Psoas muscle (tissue), 8 donors: ENCODE data around the gene CAMTA1. TPM values are rescaled to one million over a fixed set of nuclear protein-coding genes. Genes with fewer than 3 reads are reported as not detected.

Experiments used
- ATAC-seq, 4 donors: fragments of 200-7000 bp; cut with Tn5 transposase; one replicate each; pipeline ENCODE4 v1.9.1; 2020; ENCODE audit warnings: moderate library complexity in 3 of 4, mild to moderate bottlenecking in 2 of 4
- DNase-seq, 2 donors: peaks; one replicate each; pipeline ENCODE4 v3.0.0-alpha.2; 2020
- H3K27ac ChIP-seq: fragments of 200-600 bp; one replicate; pipeline ENCODE4 v1.8.0; 2022
- H3K27me3 ChIP-seq, 3 donors: fragments of 200-600 bp in 1 of 3; one replicate each; pipeline versions ENCODE4 v1.6.1 to v1.8.0; 2013 to 2022; ENCODE audit warnings: low read length in 2 of 3, mild to moderate bottlenecking in 2 of 3, moderate library complexity in 1 of 3; ENCODE audit not compliant: insufficient read depth in 3 of 3
- H3K36me3 ChIP-seq, 2 donors: fragments of 200-600 bp in 1 of 2; one replicate each; pipeline versions ENCODE4 v1.6.1 to v1.8.0; 2013 to 2022; ENCODE audit warnings: low read depth in 1 of 2, mild to moderate bottlenecking in 1 of 2, moderate library complexity in 1 of 2; ENCODE audit not compliant: insufficient read depth in 1 of 2
- H3K4me1 ChIP-seq: fragments of 200-600 bp; one replicate; pipeline ENCODE4 v1.8.0; 2022
- H3K4me3 ChIP-seq: fragments of 200-600 bp; one replicate; pipeline ENCODE4 v1.8.0; 2022; ENCODE audit warnings: mild to moderate bottlenecking
- H3K9me3 ChIP-seq: fragments of 200-600 bp; one replicate; pipeline ENCODE4 v1.8.0; 2022
- WGBS, 3 donors: extraction: QIAGEN DNeasy Blood & Tissue Kit; methylation state at CpG; one replicate each; pipeline versions ENCODE4 v1.1.6 to v1.1.7; 2013; 5-methylcytosine and 5-hydroxymethylcytosine counted together
- intact Hi-C, 2 donors: fragments of 100-400 bp; cut with DNase I; formaldehyde crosslinking; loops; one replicate each; pipeline versions ENCODE4 v1.11.0 to v1.14.2; 2022
- polyA plus RNA-seq, 3 donors: library from polyadenylated mRNA; stranded (reverse); fragments of 200-250 nt; gene quantifications; one replicate each; pipeline ENCODE4 v1.2.3, GENCODE V29; 2013
- total RNA-seq, 4 donors: library from RNA; stranded (reverse); fragmentation: NEBNext Ultra II Directional in 2 of 4; extraction: Animal tissue kit (Norgen Biotek cat#: 25700) in 2 of 4; gene quantifications; one replicate each; pipeline versions ENCODE4 v1.2.1 to v1.2.4, GENCODE V29; 2021 to 2023
- TF ChIP-seq, protein P1 (sequence below): fragments of 200-600 bp; IDR thresholded peaks from one replicate; pipeline ENCODE4 v1.8.0; 2022; ENCODE audit warnings: antibody characterized with exemption
- donor health status: healthy with polysubstance abuse.
- donor health status: DM: no; HTN: no; CAD: no; lungs with moderate emphysema.
- donor health status: Bipolar disorder and iron deficiency.
- donor health status: healthy.
- donor health status: DM: yes; HTN: yes; CAD: no.
- donor health status: DM: no; HTN: no; CAD: no.
- donor health status: DM: no; HTN: no; CAD: no.
- donor health status: DM: yes; HTN: yes; CAD: no.

CAMTA1 gene
- total and polyA plus RNA-seq, 7 donors, result 64.6 to 206 (median 76.5) TPM

DNA sequence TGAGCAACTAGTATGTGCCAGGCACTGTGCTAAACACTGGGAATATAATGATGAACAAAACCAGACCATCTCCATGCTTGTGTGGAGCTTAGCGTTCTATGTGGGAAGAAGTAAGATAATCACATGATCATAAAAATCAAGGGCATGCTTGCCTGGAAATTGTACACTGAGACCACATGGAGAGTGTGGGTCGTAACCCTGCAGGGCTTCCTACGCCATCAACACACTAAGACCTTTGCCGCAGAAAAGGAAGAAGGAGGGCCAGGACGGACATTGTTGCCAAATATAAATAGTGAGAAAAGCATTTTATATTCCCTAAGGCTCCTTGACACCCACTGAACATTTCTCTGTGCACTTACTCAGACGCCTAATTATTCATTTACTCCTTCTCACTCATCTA is 597.7 kb downstream of the CAMTA1 start:
- no peak for ATAC-seq
- 81 to 89% (median 88%) methylated on average over 6 of the region's 6 CpGs for WGBS, 3 donors
- H3K27ac ChIP-seq, result no peak overlapping the region
- TF ChIP-seq, protein P1, sequence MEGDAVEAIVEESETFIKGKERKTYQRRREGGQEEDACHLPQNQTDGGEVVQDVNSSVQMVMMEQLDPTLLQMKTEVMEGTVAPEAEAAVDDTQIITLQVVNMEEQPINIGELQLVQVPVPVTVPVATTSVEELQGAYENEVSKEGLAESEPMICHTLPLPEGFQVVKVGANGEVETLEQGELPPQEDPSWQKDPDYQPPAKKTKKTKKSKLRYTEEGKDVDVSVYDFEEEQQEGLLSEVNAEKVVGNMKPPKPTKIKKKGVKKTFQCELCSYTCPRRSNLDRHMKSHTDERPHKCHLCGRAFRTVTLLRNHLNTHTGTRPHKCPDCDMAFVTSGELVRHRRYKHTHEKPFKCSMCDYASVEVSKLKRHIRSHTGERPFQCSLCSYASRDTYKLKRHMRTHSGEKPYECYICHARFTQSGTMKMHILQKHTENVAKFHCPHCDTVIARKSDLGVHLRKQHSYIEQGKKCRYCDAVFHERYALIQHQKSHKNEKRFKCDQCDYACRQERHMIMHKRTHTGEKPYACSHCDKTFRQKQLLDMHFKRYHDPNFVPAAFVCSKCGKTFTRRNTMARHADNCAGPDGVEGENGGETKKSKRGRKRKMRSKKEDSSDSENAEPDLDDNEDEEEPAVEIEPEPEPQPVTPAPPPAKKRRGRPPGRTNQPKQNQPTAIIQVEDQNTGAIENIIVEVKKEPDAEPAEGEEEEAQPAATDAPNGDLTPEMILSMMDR, result no peak
- peaks cover 0 to 2% (median 0%) of the 10 kb centered on the region in 3 donors for H3K27me3 ChIP-seq
- H3K4me1 ChIP-seq, result no peaks in the 10 kb centered on the region
- H3K36me3 ChIP-seq, result no peaks in the 10 kb centered on the region
- DNase-seq, result no peak
- no peaks in the 10 kb centered on the region for H3K9me3 ChIP-seq
- no peak overlapping the region for H3K4me3 ChIP-seq
- intact Hi-C loops, result no loop called here

DNA sequence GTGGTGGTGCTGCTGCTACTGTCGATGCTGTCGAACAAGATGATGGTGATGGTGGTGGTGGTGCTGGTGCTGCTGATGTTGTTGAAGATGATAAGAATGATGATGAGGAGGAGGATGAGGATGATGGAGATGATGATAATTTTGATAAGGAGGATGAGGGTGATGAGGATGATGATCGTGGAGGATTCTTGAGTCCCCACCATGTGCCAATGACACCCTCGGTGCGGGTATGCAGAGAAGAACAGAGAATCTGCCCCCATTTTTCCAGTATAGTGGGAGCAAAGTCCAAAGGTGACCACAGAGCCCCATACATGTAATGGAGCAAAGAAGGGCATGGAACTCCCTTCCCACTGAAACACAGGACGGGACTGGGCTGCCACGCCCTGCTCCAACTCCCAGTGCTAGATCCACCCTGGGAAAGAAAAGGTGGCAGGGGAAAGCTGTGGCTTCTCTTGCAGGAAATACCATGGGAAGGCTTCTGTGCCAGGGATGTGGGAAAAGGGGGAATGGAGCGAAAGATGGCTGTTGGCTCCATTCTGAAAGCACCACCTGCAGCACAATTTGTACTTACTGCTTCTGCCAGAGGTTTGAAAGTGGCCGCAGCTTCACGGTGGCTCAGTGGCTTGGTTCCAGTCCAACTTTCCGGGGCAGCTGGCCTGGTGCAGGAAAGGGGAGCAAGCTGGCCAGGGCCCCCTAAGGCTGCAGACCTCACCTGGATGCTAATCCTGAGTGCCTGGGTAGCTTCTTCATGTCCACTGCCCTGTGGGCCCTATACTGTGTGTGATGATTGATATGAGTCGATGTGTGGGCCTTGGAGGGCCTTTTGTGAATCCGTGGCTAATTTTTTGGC is 598.6 kb downstream of the CAMTA1 start:
- Histone ChIP-seq H3K27ac (no peak overlapping the region), H3K27me3 (peaks cover 0 to 2% (median 0%) of the 10 kb centered on the region in 3 donors), H3K9me3 (no peaks in the 10 kb centered on the region), H3K4me1 (no peaks in the 10 kb centered on the region), H3K4me3 (no peak overlapping the region), H3K36me3 (no peaks in the 10 kb centered on the region)
- WGBS, 3 donors, result 70 to 76% (median 71%) methylated on average over 13 of the region's 13 CpGs
- TF ChIP-seq, protein P1, result no peak
- DNase-seq (no peak), ATAC-seq (no peak)
- intact Hi-C loops, result no loop called here

DNA sequence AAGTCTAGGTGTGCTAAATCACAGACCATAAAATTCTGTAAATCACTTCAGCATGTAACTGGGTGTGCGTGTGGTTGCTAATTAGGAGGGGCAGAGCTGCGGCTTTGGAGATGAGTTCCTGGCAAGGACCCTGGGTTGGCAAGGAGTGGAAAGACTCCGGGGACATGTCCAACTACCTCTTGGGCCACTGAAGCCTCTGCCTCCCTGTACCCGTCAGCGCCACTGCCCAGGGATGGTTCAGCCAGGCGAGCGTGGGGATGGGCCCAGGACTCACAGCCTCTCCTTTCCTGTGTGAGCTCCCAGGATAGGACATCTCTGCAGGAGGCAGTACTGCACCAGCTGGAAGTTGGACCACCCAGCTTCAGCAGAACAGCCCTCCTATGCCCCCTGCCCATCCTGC is 599.4 kb downstream of the CAMTA1 start:
- Histone ChIP-seq H3K27me3 (peaks cover 0 to 2% (median 0%) of the 10 kb centered on the region in 3 donors), H3K27ac (no peak overlapping the region), H3K4me3 (no peak overlapping the region), H3K9me3 (no peaks in the 10 kb centered on the region), H3K4me1 (no peaks in the 10 kb centered on the region), H3K36me3 (no peaks in the 10 kb centered on the region)
- TF ChIP-seq, protein P1, result no peak
- DNase-seq (no peak), ATAC-seq (no peak)
- WGBS, 3 donors, result 55 to 65% (median 57%) methylated on average over 7 of the region's 7 CpGs
- intact Hi-C loops, result no loop called here

DNA sequence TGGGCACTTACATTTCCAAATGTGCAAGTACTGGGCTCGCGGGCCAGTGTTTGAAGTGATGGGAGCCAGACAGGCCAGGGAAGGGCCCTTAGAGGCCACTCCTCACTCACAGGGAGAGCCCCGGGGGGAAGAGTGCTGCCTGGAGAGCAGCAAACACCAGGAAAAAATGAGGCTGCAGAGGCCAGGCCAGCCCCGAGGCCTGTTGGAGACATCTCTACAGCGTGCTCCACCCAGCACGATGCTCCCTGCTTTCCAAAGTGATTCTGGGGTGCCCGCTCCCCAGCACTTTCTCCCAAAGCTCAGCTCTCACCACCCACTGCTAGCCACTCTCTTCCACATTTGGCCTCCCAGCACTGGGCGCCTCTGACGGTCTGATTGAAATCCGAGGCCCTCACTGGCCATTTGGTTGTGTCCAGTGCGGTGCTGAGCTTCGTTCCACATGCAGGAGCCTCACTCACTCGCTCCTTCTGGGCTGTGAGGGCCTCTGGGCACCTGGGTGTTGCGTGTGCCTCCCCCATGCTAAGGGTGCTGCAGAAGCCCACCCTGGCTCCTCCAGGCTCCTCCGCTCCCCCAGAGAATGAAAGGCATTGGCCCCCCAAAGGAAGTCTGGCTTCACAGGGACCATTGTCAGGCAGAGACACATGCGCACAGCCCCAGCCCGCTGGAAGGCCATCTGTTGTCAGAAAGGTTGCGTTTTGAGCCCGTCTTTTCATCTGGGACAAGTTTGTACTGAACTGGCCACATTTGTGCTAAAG is 600.4 kb downstream of the CAMTA1 start:
- Histone ChIP-seq H3K27ac (no peak overlapping the region), H3K4me3 (no peak overlapping the region), H3K27me3 (peaks cover 0 to 2% (median 0%) of the 10 kb centered on the region in 3 donors), H3K4me1 (no peaks in the 10 kb centered on the region), H3K9me3 (no peaks in the 10 kb centered on the region), H3K36me3 (no peaks in the 10 kb centered on the region)
- ATAC-seq (no peak), DNase-seq (no peak)
- TF ChIP-seq, protein P1, result no peak
- WGBS, 3 donors, result 87 to 91% (median 89%) methylated on average over 18 to 19 of the region's 19 CpGs
- intact Hi-C loops, result no loop called here
